IPS DF 6.9 (cell line): Measurements from ENCODE around the gene BCAN.
A peak's percentile ranks its signal among the peaks of the same experiment; 100 is the strongest.

Source experiments
- DNase-seq: peaks from one replicate; pipeline ENCODE4 v3.0.0-alpha.2; 2013; ENCODE audit warnings: low read depth, low spot score
- H3K27ac ChIP-seq: one replicate; pipeline ENCODE4 v1.5.1; 2013; ENCODE audit warnings: low read length, control low read depth
- H3K27me3 ChIP-seq: 2 replicates; pipeline ENCODE4 v1.6.1; 2013; ENCODE audit warnings: mild to moderate bottlenecking, low read length; ENCODE audit not compliant: control insufficient read depth, insufficient read depth
- H3K36me3 ChIP-seq: 2 replicates; pipeline ENCODE4 v1.6.1; 2013; ENCODE audit warnings: low read length; ENCODE audit not compliant: control insufficient read depth, insufficient read depth
- H3K4me1 ChIP-seq: 2 replicates; pipeline ENCODE4 v1.6.1; 2013; ENCODE audit warnings: low read length; ENCODE audit not compliant: control insufficient read depth, insufficient read depth
- H3K4me3 ChIP-seq: 2 replicates; pipeline ENCODE4 v1.5.1; 2013; ENCODE audit warnings: mild to moderate bottlenecking, low read length
- H3K9me3 ChIP-seq: 2 replicates; pipeline ENCODE4 v1.6.1; 2013; ENCODE audit warnings: low read length, inconsistent platforms; ENCODE audit not compliant: control insufficient read depth, insufficient read depth
- WGBS: extraction: QIAGEN DNeasy Blood & Tissue Kit; methylation state at CpG from one replicate; pipeline ENCODE4 v1.1.7; 2013; ENCODE audit warnings: mixed read lengths, missing lambda C conversion rate; ENCODE audit not compliant: insufficient read length, insufficient coverage; 5-methylcytosine and 5-hydroxymethylcytosine counted together

BCAN gene

DNA sequence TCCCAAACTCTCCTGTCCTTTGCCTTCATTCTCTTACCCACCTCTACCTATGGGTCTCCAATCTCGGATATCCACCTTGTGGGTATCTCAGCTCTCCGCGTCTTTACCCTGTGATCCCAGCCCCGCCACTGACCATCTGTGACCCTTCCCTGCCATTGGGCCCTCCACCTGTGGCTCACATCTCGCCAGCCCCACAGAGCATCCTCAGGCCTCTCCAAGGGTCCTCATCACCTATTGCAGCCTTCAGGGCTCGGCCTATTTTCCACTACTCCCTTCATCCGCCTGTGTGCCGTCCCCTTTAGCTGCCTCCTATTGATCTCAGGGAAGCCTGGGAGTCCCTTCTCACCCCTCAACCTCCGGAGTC lies 11.1 kb downstream of the BCAN start:
- Histone ChIP-seq H3K27ac (no peak overlapping the region), H3K9me3 (no peaks in the 10 kb centered on the region), H3K4me3 (no peak overlapping the region), H3K27me3 (peaks cover 2% of the 10 kb centered on the region; the same call in 1 of the 2 replicates), H3K36me3 (no peaks in the 10 kb centered on the region), H3K4me1 (peaks cover 2% of the 10 kb centered on the region)
- WGBS, result no CpG with 5 or more reads among the region's 9 CpGs
- no peak for DNase-seq

DNA sequence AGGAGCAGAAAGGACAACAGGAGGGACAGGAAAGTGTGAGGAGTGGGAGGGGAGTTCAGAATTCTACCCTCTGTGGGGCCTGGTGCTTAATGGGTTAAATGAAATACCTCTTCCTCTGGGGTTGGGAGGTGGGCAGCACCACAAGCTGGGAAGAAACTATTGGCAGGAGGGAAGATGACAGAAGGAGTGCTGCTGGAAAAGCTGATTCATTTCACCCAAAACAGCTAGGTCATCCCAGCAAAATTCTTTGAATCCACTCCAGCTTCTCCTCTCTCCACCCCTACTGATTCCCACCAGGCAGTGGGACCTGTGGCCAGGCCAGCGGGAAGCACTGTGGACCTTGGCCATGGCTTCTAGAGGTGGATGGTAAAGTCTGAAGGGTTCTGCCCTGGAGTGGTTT lies 12.8 kb downstream of the BCAN start:
- peaks cover 2% of the 10 kb centered on the region; the same call in 1 of the 2 replicates for H3K27me3 ChIP-seq
- WGBS, result no CpG with 5 or more reads among the region's 1 CpG
- no peak for DNase-seq
- H3K4me1 ChIP-seq, result peaks cover 2% of the 10 kb centered on the region
- no peaks in the 10 kb centered on the region for H3K36me3 ChIP-seq
- H3K27ac ChIP-seq, result no peak overlapping the region
- H3K9me3 ChIP-seq, result no peaks in the 10 kb centered on the region
- H3K4me3 ChIP-seq, result no peak overlapping the region

DNA sequence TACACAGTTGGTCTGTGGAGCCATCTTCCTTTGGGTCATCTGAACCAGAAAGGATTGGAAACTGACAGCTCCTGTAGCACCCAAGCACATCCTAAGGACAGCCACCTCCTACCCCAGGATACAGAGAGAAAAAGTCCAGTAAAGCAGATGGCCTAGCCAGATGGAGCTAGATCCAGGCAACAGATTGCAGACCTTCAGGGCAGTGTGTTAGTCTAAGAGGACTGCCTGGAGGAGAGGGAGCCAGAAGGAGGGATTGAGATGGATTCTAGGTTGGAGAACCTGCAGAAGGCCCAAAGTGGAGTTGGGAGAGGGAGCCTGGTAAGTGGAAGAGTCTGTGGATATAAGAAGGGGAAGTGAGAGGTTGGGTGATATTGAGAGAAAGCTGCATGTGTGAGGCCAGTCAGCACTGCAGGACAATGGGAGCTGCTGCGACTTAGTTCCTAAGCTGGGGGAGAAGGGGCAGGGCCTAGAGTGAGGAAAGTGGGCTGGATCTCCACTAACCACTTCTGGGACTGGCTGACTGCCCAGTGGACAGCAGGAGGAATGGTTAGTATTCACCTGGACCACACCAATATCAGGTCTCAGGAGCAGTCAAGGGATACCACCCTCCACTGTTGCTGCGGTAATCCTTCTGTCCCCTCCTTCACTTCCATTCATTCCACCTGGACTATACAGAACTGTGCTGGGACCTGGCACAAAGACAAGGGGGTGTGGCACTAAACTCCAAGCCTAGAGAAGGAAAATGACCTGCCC lies 13.4 kb downstream of the BCAN start:
- Histone ChIP-seq H3K36me3 (no peaks in the 10 kb centered on the region), H3K27ac (no peak overlapping the region), H3K4me1 (peaks cover 4% of the 10 kb centered on the region), H3K27me3 (peaks cover 2% of the 10 kb centered on the region; the same call in 1 of the 2 replicates), H3K4me3 (no peak overlapping the region), H3K9me3 (no peaks in the 10 kb centered on the region)
- WGBS, result no CpG with 5 or more reads among the region's 2 CpGs
- no peak for DNase-seq

DNA sequence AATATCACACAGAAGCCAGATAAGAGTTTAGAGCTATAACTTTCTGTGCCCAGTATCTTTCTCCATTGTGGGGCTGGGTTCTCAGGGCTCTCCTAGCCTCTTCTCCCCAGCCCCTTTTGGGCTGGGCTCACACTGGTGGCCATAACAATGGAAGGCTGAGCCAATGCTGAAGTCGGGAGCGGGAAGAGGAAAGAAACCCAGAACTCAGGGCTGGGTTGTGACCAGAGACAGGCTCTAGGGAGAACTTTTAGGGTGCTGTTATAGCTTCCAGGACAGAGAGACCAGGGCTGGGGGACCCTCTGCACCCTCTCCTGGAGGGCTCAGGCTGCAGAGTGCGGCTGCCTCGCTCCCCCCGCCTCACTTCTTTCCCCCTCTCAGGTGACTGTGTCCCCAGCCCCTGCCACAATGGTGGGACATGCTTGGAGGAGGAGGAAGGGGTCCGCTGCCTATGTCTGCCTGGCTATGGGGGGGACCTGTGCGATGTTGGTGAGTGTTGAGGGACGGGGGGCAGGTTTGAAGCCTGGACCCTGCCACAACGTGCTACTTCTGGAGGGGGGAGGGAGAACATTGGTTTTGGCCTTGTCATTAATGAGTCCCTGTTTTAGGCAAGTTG lies 14.1 kb downstream of the BCAN start:
- H3K27me3 ChIP-seq, result peaks cover 2% of the 10 kb centered on the region; the same call in 1 of the 2 replicates
- DNase-seq, result no peak
- H3K36me3 ChIP-seq, result no peaks in the 10 kb centered on the region
- H3K9me3 ChIP-seq, result no peaks in the 10 kb centered on the region
- no peak overlapping the region for H3K27ac ChIP-seq
- no CpG with 5 or more reads among the region's 9 CpGs for WGBS
- no peak overlapping the region for H3K4me3 ChIP-seq
- H3K4me1 ChIP-seq, result peaks cover 7% of the 10 kb centered on the region

DNA sequence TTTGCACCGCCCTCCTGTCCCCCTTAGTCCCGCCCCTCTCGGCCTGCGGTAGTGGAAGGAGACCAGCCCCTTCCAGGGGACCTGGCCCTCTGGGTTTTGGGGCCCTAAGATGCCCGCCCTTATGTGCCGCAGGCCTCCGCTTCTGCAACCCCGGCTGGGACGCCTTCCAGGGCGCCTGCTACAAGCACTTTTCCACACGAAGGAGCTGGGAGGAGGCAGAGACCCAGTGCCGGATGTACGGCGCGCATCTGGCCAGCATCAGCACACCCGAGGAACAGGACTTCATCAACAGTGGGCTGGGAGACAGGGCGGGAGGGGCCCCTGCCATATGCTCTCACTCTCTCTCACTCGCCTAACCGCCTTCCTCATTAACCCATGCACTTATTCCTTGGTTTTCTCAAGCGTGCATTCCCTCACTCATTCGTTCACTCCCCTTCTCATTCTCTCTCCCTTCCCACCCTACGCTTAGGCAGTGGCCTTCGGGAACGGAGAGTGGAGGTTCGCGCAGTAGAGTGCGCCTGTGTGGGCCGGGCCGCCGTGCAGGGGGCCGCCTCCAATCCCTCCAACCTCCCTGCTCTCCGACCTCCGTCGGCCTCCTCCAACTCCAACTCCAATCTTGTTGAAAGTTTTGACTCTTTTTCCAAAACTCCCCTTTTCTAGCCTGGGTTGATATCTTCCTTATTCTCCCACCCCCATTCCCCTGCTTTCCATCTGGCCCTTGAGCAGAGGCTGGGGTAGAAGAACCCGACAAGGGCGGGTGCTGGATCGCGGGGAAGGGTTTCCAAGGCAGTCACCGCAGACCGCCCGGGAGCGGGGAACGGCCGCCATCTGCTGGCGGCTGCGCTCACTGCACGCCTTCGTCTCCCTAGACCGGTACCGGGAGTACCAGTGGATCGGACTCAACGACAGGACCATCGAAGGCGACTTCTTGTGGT lies 15.2 kb downstream of the BCAN start:
- Histone ChIP-seq H3K36me3 (no peaks in the 10 kb centered on the region), H3K4me1 (peaks cover 17% of the 10 kb centered on the region), H3K27me3 (peaks cover 2% of the 10 kb centered on the region; the same call in 1 of the 2 replicates), H3K4me3 (peak overlapping the region; percentile 13; the same call in 1 of the 2 replicates), H3K9me3 (no peaks in the 10 kb centered on the region), H3K27ac (no peak overlapping the region)
- WGBS, result no CpG with 5 or more reads among the region's 54 CpGs
- no peak for DNase-seq

DNA sequence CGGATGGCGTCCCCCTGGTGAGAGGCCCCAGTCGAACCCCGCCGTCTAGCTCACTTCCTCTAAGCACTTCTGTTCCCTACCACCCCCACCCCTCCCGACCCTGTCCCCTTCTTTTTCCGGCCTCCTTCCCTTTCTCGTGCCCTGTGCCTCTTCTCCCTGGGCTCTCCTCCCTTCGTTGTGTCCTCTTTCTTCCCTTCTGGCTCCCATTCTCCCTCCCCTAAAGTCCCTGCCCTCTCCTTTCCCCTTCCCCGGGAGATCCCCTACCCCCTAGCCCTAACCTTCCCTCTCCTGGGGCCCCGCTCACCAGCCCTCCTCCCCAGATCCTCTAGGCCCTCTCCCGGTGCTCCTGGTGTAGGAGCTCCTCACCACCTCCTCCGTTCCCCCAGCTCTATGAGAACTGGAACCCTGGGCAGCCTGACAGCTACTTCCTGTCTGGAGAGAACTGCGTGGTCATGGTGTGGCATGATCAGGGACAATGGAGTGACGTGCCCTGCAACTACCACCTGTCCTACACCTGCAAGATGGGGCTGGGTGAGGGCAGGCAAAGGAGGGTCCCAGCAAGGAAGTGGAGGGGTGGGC lies 15.9 kb downstream of the BCAN start:
- Histone ChIP-seq H3K36me3 (no peaks in the 10 kb centered on the region), H3K4me3 (no peak overlapping the region; the same call in 1 of the 2 replicates), H3K27me3 (peaks cover 2% of the 10 kb centered on the region; the same call in 1 of the 2 replicates), H3K9me3 (no peaks in the 10 kb centered on the region), H3K4me1 (peaks cover 19% of the 10 kb centered on the region), H3K27ac (no peak overlapping the region)
- no peak for DNase-seq
- WGBS, result no CpG with 5 or more reads among the region's 15 CpGs

DNA sequence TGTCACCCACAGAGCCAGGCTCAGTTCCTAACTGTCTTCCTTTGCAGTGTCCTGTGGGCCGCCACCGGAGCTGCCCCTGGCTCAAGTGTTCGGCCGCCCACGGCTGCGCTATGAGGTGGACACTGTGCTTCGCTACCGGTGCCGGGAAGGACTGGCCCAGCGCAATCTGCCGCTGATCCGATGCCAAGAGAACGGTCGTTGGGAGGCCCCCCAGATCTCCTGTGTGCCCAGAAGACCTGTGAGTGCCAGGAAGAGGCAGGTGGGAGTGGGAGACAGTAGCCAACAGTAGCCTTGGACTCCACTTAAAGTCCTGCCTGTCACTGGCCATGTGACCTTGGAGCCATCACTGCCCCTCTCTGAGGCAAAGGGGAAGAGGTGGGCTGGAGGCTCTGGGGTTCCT lies 16.6 kb downstream of the BCAN start:
- WGBS, result no CpG with 5 or more reads among the region's 14 CpGs
- Histone ChIP-seq H3K36me3 (no peaks in the 10 kb centered on the region), H3K4me1 (peaks cover 19% of the 10 kb centered on the region), H3K27me3 (peaks cover 2% of the 10 kb centered on the region; the same call in 1 of the 2 replicates), H3K9me3 (no peaks in the 10 kb centered on the region), H3K27ac (no peak overlapping the region), H3K4me3 (no peak overlapping the region)
- no peak for DNase-seq

DNA sequence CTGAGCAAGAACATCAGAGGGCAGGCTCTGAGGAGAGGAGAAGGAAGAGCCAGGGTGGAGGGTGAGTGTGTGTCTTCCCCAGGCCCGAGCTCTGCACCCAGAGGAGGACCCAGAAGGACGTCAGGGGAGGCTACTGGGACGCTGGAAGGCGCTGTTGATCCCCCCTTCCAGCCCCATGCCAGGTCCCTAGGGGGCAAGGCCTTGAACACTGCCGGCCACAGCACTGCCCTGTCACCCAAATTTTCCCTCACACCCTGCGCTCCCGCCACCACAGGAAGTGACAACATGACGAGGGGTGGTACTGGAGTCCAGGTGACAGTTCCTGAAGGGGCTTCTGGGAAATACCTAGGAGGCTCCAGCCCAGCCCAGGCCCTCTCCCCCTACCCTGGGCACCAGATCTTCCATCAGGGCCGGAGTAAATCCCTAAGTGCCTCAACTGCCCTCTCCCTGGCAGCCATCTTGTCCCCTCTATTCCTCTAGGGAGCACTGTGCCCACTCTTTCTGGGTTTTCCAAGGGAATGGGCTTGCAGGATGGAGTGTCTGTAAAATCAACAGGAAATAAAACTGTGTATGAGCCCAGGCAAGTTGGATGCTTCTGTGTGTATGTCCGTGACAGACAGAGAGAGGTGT lies 17.1 kb downstream of the BCAN start:
- Histone ChIP-seq H3K27ac (no peak overlapping the region), H3K4me1 (peaks cover 19% of the 10 kb centered on the region)
- DNase-seq, result no peak

DNA sequence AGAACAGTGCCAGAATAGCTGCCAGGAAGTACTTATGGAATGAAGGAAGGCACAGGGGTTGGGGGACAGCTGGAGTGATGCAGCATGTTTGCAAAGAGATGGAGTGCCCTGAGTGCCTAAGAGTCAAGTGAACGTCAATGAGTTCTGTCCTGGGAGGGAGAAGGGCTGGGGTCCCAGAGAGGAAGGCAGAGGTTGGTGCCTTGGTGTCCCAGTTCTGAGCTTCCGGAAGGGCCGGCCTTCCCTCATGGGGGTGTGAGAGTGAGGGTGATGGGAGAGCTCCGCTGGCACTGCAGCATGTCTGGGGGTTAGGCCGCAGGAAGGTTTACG lies 17.7 kb downstream of the BCAN start:
- no peak overlapping the region for H3K27ac ChIP-seq

More for the DNA sequence above, 17.1 kb downstream of the BCAN start:
- H3K27me3 ChIP-seq, result peaks cover 2% of the 10 kb centered on the region; the same call in 1 of the 2 replicates
- WGBS, result no CpG with 5 or more reads among the region's 10 CpGs
- H3K36me3 ChIP-seq, result no peaks in the 10 kb centered on the region
- no peak overlapping the region for H3K4me3 ChIP-seq
- no peaks in the 10 kb centered on the region for H3K9me3 ChIP-seq

More for the DNA sequence above, 17.7 kb downstream of the BCAN start:
- no peaks in the 10 kb centered on the region for H3K36me3 ChIP-seq
- no peaks in the 10 kb centered on the region for H3K9me3 ChIP-seq
- no peak overlapping the region for H3K4me3 ChIP-seq
- peaks cover 25% of the 10 kb centered on the region for H3K4me1 ChIP-seq
- peaks cover 2% of the 10 kb centered on the region; the same call in 1 of the 2 replicates for H3K27me3 ChIP-seq
- no CpG with 5 or more reads among the region's 6 CpGs for WGBS
- DNase-seq, result no peak
